Neutrophil (primary cell): ENCODE results near the gene TJP3.
"Not testable (repeated sequence)": the region's sequence is repeated elsewhere in the genome, so short reads cannot be mapped to it uniquely, and the experiment has no call there.

Experiments used
- H3K27ac ChIP-seq: fragments of 200-600 bp; sonication (generic); 2 replicates; pipeline ENCODE4 v1.5.1; 2016; ENCODE audit warnings: mild to moderate bottlenecking, moderate library complexity
- H3K27me3 ChIP-seq: fragments of 200-600 bp; sonication (generic); 2 replicates; pipeline ENCODE4 v1.6.0; 2016; ENCODE audit warnings: mild to moderate bottlenecking
- H3K36me3 ChIP-seq: fragments of 200-600 bp; sonication (generic); 2 replicates; pipeline ENCODE4 v1.5.1; 2017
- H3K4me1 ChIP-seq, 2 experiments: fragments of 200-600 bp in 1 of 2; sonication (generic) in 1 of 2; 1 replicate in 1 of 2; 2 replicates in 1 of 2; pipeline versions ENCODE4 v1.5.1 to v1.6.1; 2013 to 2016; ENCODE audit warnings: low read depth in 1 of 2, low read length in 1 of 2, mild to moderate bottlenecking in 1 of 2, moderate library complexity in 1 of 2; ENCODE audit not compliant: control insufficient read depth in 1 of 2, insufficient read depth in 1 of 2
- H3K4me3 ChIP-seq, 2 experiments: fragments of 200-600 bp in 1 of 2; sonication (generic) in 1 of 2; 1 replicate in 1 of 2; 2 replicates in 1 of 2; pipeline ENCODE4 v1.5.1; 2013 to 2016; ENCODE audit warnings: low read depth in 1 of 2, low read length in 1 of 2, mild to moderate bottlenecking in 1 of 2, moderate library complexity in 1 of 2
- H3K9me3 ChIP-seq: fragments of 200-600 bp; sonication (generic); 2 replicates; pipeline ENCODE4 v1.5.1; 2016
- TF ChIP-seq, protein P1 (sequence below): fragments of 200-600 bp; sonication (generic); IDR thresholded peaks from 2 replicates; pipeline ENCODE4 v1.5.1; 2016; ENCODE audit warnings: antibody characterized with exemption

The TJP3 gene

DNA sequence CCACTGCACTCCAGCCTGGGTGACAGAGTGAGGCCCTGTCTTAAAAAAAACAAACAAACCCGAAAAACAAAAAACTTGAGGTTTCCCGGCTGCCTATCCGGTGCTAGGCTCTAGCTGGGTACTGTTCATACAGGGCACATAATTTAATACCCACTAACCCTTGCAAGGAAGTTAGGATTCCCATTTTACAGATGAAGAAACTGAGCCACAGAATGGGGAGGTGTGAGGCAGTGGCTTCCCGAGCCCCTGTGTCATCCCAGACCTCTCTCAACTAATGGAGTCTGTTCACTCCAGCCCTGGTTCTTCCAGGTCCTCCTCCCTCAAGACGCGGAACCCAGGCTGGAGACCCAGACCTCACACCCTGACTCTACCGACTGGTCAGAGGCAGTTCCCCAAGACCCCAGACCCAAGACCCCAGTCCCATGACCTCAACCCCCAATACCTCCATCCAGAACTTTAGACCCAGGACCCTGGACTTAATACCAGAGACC is 52.7 kb downstream of the TJP3 start:
- H3K4me1 ChIP-seq, result peaks cover 22 to 28% of the 10 kb centered on the region in 2 experiments
- peak overlapping the region; percentile 98 for H3K27ac ChIP-seq
- peak overlapping the region; percentile 83 to 88 for H3K4me3 ChIP-seq
- no peaks in the 10 kb centered on the region for H3K27me3 ChIP-seq
- no peaks in the 10 kb centered on the region for H3K9me3 ChIP-seq
- peaks cover 30% of the 10 kb centered on the region for H3K36me3 ChIP-seq
- TF ChIP-seq, protein P1, sequence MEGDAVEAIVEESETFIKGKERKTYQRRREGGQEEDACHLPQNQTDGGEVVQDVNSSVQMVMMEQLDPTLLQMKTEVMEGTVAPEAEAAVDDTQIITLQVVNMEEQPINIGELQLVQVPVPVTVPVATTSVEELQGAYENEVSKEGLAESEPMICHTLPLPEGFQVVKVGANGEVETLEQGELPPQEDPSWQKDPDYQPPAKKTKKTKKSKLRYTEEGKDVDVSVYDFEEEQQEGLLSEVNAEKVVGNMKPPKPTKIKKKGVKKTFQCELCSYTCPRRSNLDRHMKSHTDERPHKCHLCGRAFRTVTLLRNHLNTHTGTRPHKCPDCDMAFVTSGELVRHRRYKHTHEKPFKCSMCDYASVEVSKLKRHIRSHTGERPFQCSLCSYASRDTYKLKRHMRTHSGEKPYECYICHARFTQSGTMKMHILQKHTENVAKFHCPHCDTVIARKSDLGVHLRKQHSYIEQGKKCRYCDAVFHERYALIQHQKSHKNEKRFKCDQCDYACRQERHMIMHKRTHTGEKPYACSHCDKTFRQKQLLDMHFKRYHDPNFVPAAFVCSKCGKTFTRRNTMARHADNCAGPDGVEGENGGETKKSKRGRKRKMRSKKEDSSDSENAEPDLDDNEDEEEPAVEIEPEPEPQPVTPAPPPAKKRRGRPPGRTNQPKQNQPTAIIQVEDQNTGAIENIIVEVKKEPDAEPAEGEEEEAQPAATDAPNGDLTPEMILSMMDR, result no peak

DNA sequence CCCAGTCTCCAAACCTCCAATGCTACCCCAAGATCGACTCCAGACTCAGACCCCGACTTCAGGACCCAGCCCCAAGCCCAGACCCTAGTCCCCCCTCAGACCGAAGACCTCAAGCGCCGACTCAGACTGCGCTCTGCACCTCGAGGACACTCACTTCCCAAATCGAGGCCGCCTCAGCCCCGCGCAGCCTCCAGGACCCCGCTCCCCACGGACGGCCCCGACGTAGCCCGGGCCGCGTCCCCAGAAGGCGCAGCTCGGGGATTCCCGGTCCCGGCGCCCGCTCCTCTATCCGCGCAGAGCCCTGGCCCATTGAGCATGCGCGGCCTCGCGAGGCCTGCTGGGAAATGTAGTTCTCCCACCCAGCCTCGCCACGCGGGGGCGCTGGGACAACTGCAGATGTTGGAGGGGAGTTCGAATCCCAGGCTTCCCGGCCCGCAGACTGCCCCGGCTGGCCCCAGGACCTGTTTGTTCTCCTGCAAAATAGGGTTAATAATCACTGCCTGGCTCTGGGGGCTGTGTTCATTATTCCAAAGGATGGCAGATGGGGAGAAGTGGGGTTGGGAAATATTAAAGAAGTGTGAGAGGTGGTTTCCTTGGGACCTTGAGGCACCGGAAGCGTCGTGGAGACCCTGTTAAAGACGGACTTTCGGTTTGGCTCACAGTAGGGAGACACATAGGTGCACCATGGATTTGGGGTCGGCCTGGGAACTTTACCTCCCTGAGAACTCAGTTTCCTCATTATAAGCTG is 53.4 kb downstream of the TJP3 start, which contains the start of gene APBA3:
APBA3 (minus strand) TSS at position 311 of the 748 bp plus-strand sequence. CDS start 1,428 bp downstream, outside the sequence.
- TF ChIP-seq, protein P1, result peak; percentile 66
- Histone ChIP-seq H3K36me3 (peaks cover 30% of the 10 kb centered on the region), H3K9me3 (no peaks in the 10 kb centered on the region), H3K4me3 (peak within 1 kb of the TSS; percentile 83 to 88), H3K4me1 (peaks cover 25 to 33% of the 10 kb centered on the region in 2 experiments), H3K27me3 (no peaks in the 10 kb centered on the region), H3K27ac (peak within 1 kb of the TSS; percentile 98)

DNA sequence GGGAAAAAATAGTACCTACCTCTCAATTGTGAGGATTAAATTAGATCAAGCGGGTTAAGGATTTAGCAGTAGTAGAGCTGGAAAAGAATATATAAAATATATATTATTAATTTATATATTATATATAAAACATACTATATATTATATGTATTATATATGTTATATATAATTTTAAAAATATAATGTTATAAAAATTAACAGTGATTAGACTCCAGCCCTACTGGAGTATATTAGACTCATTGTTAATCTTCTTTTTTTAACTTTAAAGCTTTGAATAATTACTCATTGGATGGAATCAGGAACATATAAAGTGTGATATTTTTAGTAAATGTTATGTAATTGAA is 53.9 kb downstream of the TJP3 start:
- H3K4me1 ChIP-seq, result peaks cover 27 to 36% of the 10 kb centered on the region in 2 experiments
- H3K4me3 ChIP-seq, result peak overlapping the region; percentile 83 to 88
- no peaks in the 10 kb centered on the region for H3K9me3 ChIP-seq
- H3K36me3 ChIP-seq, result peaks cover 32% of the 10 kb centered on the region
- TF ChIP-seq, protein P1, result no peak
- no peaks in the 10 kb centered on the region for H3K27me3 ChIP-seq
- H3K27ac ChIP-seq, result peak overlapping the region; percentile 98

- peaks cover 31% of the 10 kb centered on the region for H3K36me3 ChIP-seq
- peak within 1 kb of the TSS; percentile 83 to 88 for H3K4me3 ChIP-seq
- TF ChIP-seq, protein P1, result peak; percentile 52
- peak within 1 kb of the TSS; percentile 98 for H3K27ac ChIP-seq
- H3K9me3 ChIP-seq, result no peaks in the 10 kb centered on the region
- H3K27me3 ChIP-seq, result no peaks in the 10 kb centered on the region
- H3K4me1 ChIP-seq, result peaks cover 27 to 36% of the 10 kb centered on the region in 2 experiments
Measured at GRCh38 chr19:3762501-3763459, 54.6 kb downstream of the TJP3 start, which contains the start of gene MRPL54. Gene MRPL54 (plus strand): TSS chr19:3762682. CDS start chr19:3762701, 19 bp downstream.

DNA sequence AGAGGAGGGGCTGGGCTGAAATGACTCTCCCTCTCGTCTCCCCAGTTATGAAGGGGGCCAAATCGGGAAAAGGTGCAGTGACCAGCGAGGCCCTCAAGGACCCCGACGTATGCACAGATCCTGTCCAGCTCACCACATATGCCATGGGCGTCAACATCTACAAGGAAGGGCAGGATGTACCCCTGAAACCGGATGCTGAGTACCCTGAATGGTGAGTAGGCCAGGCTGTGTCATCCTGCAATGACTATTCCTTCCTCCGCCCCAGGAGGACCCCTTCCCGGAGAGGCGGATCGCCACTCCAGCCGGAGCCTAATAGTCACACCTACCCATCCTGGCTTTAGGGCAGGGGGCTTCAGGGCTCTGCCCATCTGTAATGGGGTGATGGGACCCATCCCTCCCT is 56.9 kb downstream of the TJP3 start:
- Histone ChIP-seq H3K4me3 (no peak overlapping the region), H3K9me3 (no peaks in the 10 kb centered on the region), H3K27ac (no peak overlapping the region), H3K36me3 (peaks cover 25% of the 10 kb centered on the region), H3K27me3 (no peaks in the 10 kb centered on the region), H3K4me1 (peaks cover 27 to 36% of the 10 kb centered on the region in 2 experiments)
- TF ChIP-seq, protein P1, result no peak

DNA sequence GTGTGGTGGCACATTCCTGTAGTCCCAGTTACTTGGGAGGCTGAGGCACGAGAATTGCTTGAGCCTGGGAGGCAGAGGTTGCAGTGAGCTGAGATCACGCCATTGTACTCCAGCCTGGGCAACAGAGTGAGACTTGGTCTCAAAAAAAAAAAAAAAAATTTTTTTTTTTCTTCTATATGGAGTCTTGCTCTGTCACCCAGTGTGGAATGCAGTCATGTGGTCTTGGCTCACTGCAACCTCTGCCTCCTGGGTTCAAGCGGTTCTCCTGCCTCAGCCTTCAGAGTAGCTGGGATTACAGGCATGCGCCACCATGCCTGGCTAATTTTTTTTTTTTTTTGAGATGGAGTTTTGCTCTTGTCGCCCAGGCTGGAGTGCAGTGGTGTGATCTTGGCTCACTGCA is 57.6 kb downstream of the TJP3 start:
- H3K27ac ChIP-seq, H3K4me3 ChIP-seq, H3K27me3 ChIP-seq, H3K9me3 ChIP-seq: not testable (repeated sequence)
- Histone ChIP-seq H3K36me3 (peaks cover 25% of the 10 kb centered on the region), H3K4me1 (peaks cover 23 to 35% of the 10 kb centered on the region in 2 experiments)
